Pancreas (tissue), 10 donors: ENCODE data around the gene DNER. TPM values are rescaled to one million over a fixed set of nuclear protein-coding genes. Genes with fewer than 3 reads are reported as not detected.

ENCODE experiments used
- ATAC-seq, 4 donors: fragments of 200-7000 bp; cut with Tn5 transposase; one replicate each; pipeline versions ENCODE4 v1.8.0 to v1.9.1; 2020; ENCODE audit warnings: mild to moderate bottlenecking in 4 of 4, moderate library complexity in 4 of 4
- DNase-seq, 6 donors: peaks; one replicate each; pipeline ENCODE4 v3.0.0-alpha.2; 2020
- FAIRE-seq: peaks from 2 replicates; lab custom pipeline; 2012; peaks lifted over from hg19 to GRCh38; lab: Jason Lieb, UNC
- H3K27ac ChIP-seq, 4 donors: fragments of 200-600 bp; sonication (generic); 1 replicate in 3 of 4; 2 replicates in 1 of 4; pipeline versions ENCODE4 v1.5.0 to v1.8.0; 2020
- H3K27me3 ChIP-seq, 4 donors: fragments of 200-600 bp; one replicate each; pipeline ENCODE4 v1.8.0; 2021
- H3K36me3 ChIP-seq, 3 donors: fragments of 200-600 bp; sonication (generic) in 1 of 3; one replicate each; pipeline versions ENCODE4 v1.5.0 to v1.8.0; 2020 to 2021
- H3K4me1 ChIP-seq, 3 donors: fragments of 200-600 bp; one replicate each; pipeline ENCODE4 v1.8.0; 2021
- H3K4me3 ChIP-seq, 4 donors: fragments of 200-600 bp; sonication (generic) in 2 of 4; one replicate each; pipeline versions ENCODE4 v1.5.0 to v1.8.0; 2020 to 2021
- H3K9me3 ChIP-seq, 4 donors: fragments of 200-600 bp; one replicate each; pipeline ENCODE4 v1.8.0; 2021
- CTCF ChIP-seq, 4 donors: fragments of 200-600 bp; sonication (generic) in 3 of 4; IDR thresholded peaks; one replicate each; pipeline versions ENCODE4 v1.5.0 to v1.8.0; 2021; ENCODE audit warnings: antibody characterized with exemption in 4 of 4
- WGBS, 2 donors: extraction: QIAGEN DNeasy Blood & Tissue Kit; methylation state at CpG; one replicate each; pipeline ENCODE4 v1.1.7; 2013; 5-methylcytosine and 5-hydroxymethylcytosine counted together
- intact Hi-C, 3 donors: fragments of 100-400 bp; cut with DNase I; formaldehyde crosslinking; loops; one replicate each; pipeline versions ENCODE4 v1.11.1 to v1.14.2; 2022
- polyA plus RNA-seq, 2 donors: library from polyadenylated mRNA; stranded (reverse); fragments of 200-250 nt; gene quantifications; one replicate each; pipeline ENCODE4 v1.2.3, GENCODE V29; 2013
- total RNA-seq, 6 donors: library from RNA; stranded (reverse); fragmentation: NEBNext Ultra II Directional in 4 of 6; extraction: Animal tissue kit (Norgen Biotek cat#: 25700) in 4 of 6; gene quantifications; one replicate each; pipeline versions ENCODE4 v1.2.1 to v1.2.4, GENCODE V29; 2021 to 2023
- donor health status: healthy with polysubstance abuse.
- donor health status: DM: no; HTN: no; CAD: no; lungs with moderate emphysema.
- donor health status: DM: no; HTN: no; CAD: no.
- donor health status: control.
- donor health status: control.
- donor health status: Bipolar disorder and iron deficiency.
- donor health status: DM: yes; HTN: yes; CAD: no.
- donor health status: DM: no; HTN: no; CAD: no.
- donor health status: DM: no; HTN: no; CAD: no.
- donor health status: DM: yes; HTN: yes; CAD: no.

DNER gene
- total and polyA plus RNA-seq, 8 donors: 0.25 to 2.3 (median 0.44) TPM

- Histone ChIP-seq H3K4me1 (no peaks in the 10 kb centered on the region), H3K27ac (no peak overlapping the region), H3K9me3 (no peaks in the 10 kb centered on the region), H3K4me3 (no peak overlapping the region), H3K36me3 (no peaks in the 10 kb centered on the region), H3K27me3 (peaks cover 0 to 15% (median 2%) of the 10 kb centered on the region in 4 donors)
- no peak for TF ChIP-seq CTCF (IDR thresholded peaks at IDR 0.05)
- WGBS, 2 donors: 41 to 59% methylated on average over 2 of the region's 2 CpGs
- DNase-seq (no peak), FAIRE-seq (no peak), ATAC-seq (no peak)
- intact Hi-C loops: no loop called here
These were observed 6.0 kb downstream of the DNER start for GRCh38 chr2:229708335-229708734.

GRCh38 chr2:229703909-229704630 lies 10.3 kb downstream of the DNER start:
- no peak for FAIRE-seq
- intact Hi-C loops: no loop called here
- Histone ChIP-seq H3K9me3 (no peaks in the 10 kb centered on the region), H3K4me3 (no peak overlapping the region), H3K4me1 (no peaks in the 10 kb centered on the region), H3K36me3 (no peaks in the 10 kb centered on the region), H3K27me3 (no peaks in the 10 kb centered on the region), H3K27ac (no peak overlapping the region)
- no peak for ATAC-seq
- no peak for DNase-seq
- TF ChIP-seq CTCF (IDR thresholded peaks at IDR 0.05): no peak
- WGBS, 2 donors: 56 to 72% methylated on average over 5 of the region's 5 CpGs

GRCh38 chr2:229701716-229702115 lies 12.6 kb downstream of the DNER start:
- no peaks in the 10 kb centered on the region for H3K4me1 ChIP-seq
- no peaks in the 10 kb centered on the region for H3K27me3 ChIP-seq
- H3K4me3 ChIP-seq: no peak overlapping the region
- FAIRE-seq (no peak), ATAC-seq (no peak), DNase-seq (no peak)
- no peak for TF ChIP-seq CTCF (IDR thresholded peaks at IDR 0.05)
- no peak overlapping the region for H3K27ac ChIP-seq
- intact Hi-C loops: no loop called here
- 53 to 71% methylated on average over 6 of the region's 6 CpGs for WGBS, 2 donors
- no peaks in the 10 kb centered on the region for H3K9me3 ChIP-seq
- no peaks in the 10 kb centered on the region for H3K36me3 ChIP-seq

- WGBS, 2 donors: 74 to 86% methylated on average over 2 of the region's 2 CpGs
- FAIRE-seq: no peak
These were observed 13.3 kb downstream of the DNER start for GRCh38 chr2:229701062-229701461.

More at GRCh38 chr2:229701062-229701461, 13.3 kb downstream of the DNER start:
- ATAC-seq: no peak
- no peak for TF ChIP-seq CTCF (IDR thresholded peaks at IDR 0.05)
- Histone ChIP-seq H3K27me3 (no peaks in the 10 kb centered on the region), H3K36me3 (no peaks in the 10 kb centered on the region), H3K9me3 (no peaks in the 10 kb centered on the region), H3K4me3 (no peak overlapping the region), H3K27ac (no peak overlapping the region), H3K4me1 (no peaks in the 10 kb centered on the region)
- intact Hi-C loops: no loop called here
- DNase-seq: no peak
